COR-L47 (cell line): ENCODE data around the gene CSNK1G1.
"Not testable (repeated sequence)": the region's sequence is repeated elsewhere in the genome, so short reads cannot be mapped to it uniquely, and the experiment has no call there.

Experiments used
- DNase-seq: peaks from one replicate; lab custom pipeline; 2025; lab: John Stamatoyannopoulos, UW

Gene CSNK1G1

DNA sequence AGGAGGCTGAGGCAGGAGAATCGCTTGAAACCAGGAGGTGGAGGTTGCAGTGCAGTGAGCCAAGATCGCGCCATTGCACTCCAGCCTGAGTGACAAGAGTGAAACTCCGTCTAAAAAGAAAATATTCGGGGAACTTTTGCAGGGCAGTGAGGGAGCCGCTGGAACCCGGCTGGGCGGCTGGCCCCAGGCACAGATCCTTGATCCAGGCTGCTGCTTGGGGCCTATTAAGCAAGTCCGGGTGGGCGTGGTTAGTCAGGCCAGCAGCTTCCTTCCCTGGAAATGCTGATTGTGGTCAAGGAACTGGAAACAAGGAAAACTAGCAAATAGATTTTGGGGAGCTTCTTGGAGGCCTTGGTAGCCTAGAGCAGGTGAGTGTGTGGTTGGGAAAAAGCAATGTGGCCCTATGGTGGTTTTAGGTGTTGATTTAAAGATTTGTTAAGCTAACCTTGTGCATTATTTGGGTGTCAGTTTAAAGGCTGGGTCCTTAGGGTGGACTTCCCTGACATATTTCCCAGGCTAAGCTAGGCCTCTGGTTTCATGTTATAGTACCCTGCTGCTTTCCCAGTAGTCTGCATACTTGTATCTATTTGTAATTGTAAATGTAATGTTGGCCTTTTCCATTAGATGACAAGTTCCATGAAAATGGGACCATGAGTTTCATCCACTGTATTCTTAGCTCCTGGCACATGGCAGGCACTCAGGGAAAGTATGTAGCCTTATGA is 222.2 kb downstream of the CSNK1G1 start:
- DNase-seq: no peak

GRCh38 chr15:64132217-64132616 is 223.8 kb downstream of the CSNK1G1 start:
- no peak for DNase-seq

GRCh38 chr15:64131547-64131946 is 224.4 kb downstream of the CSNK1G1 start:
- DNase-seq: no peak

DNA sequence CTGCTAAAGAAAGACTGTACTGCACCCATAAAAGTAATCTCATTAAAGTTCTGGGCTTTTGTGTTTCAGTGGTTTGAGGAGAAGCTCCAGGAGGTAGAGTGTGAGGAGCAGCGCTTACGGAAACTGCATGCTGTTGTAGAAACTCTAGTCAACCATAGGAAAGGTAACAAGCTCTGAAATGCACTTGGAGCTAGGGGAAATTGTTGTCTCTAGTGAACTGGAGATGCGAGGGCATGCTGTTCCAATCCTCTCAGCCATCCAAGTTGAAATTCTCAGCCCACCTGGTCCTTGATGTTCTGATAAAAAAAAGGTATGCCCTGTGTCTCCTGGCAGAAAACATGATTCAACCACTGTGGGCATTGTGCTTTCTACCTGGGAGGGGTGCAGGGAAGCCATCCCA is 225.8 kb downstream of the CSNK1G1 start:
- DNase-seq: no peak

DNA sequence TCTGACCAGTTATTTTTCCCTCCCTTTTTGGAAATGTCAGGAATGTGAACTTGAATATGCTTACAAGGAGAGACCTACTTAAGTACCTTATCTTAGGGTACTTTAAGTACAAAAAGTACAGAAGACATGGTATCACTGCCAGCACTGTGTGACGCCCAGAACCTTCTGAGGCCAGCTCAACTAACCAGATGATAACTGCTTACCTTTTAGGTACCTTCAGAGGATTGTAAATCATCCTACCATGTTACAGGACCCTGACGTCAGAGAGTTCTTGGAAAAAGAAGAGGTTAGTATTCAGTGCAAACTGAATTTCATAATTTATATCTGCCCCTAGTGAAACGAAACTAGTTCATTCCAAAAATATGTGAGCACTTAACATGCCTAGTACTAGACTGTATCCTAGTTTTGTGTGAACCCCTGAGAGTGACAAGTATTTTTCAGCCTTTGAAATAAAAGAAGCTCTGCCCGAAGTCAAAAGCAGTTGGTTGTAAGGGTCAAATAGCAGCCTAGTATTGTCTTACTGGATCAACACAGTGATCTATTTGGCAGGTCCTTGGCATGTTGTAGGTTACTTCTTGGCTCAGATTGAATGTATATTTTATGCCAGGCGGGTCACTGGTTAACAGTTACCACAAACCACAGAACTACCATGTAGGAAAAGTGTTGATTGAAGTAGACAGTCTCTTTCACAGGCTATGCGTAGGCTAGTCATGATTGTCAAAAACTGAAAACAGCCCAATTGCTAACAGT is 228.3 kb downstream of the CSNK1G1 start:
- DNase-seq: no peak

GRCh38 chr15:64125978-64126377 is 230.0 kb downstream of the CSNK1G1 start:
- no peak for DNase-seq

- no peak for DNase-seq
Measured at GRCh38 chr15:64122936-64123351, 233.0 kb downstream of the CSNK1G1 start.

DNA sequence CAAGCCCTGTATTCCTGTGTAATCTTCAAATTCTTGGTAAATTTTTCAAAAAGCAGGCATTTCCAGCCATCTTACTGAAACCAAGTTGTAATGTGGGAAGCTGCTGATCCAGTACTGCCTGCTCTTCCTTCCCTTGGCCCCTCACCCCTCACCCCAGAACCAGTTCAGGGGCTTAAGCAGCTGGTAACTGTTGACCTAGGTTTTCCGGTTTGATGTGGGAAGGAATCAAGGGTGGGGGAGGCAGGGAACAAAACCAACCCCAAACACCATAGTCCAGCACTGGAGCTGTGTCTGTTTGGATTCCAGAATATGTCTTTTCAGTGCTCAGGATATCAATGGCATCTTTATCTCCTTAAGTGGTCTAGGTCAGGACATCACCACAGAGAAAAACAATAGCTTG is 233.5 kb downstream of the CSNK1G1 start:
- no peak for DNase-seq

DNA sequence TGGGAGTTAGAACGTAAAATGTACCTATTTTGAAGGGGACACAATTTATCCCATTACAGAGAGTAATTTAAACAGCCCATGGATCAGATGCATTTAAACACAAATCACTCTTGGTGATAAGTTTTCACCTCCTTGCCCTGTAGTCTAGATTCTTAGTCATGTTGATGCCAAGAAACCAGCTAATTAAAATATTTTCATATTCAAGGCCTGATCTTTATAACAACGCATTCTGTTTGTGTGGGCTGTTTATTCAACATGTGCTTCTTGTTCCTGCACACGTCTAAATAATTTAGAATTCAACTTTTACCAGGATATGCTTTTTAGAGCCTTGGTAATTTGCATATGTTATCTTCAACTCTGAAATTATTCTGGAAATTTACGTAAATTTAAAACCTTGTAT is 234.4 kb downstream of the CSNK1G1 start:
- DNase-seq: no peak

DNA sequence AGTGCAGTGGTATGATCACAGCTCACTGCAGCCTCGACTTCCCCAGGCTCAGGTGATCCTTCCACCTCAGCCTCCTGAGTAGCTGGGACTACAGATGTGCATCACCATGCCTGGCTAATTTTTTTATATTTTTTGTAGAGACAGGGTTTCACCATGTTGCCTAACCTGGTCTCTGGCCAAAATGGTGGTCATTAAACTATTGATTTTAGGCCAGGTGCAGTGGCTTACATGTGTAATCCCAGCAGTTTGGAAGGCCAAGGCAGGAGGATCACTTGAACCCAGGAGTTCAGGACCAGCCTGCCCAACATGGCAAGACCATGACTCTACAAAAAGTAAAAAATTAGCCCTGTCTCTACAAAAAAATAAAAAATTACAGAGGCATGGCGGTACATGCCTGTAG is 235.7 kb downstream of the CSNK1G1 start:
- DNase-seq: not testable (repeated sequence)

GRCh38 chr15:64117759-64118487 is 238.1 kb downstream of the CSNK1G1 start:
- no peak for DNase-seq
